Medulla oblongata (tissue), 1 donor: Measurements from ENCODE around the gene ASMTL.
A peak's percentile ranks its signal among the peaks of the same experiment; 100 is the strongest.
"Not testable (repeated sequence)": the region's sequence is repeated elsewhere in the genome, so short reads cannot be mapped to it uniquely, and the experiment has no call there.

Experiments
- DNase-seq: peaks from one replicate; pipeline ENCODE4 v3.0.0-alpha.2; 2015; ENCODE audit errors: extremely low spot score

The ASMTL gene

DNA sequence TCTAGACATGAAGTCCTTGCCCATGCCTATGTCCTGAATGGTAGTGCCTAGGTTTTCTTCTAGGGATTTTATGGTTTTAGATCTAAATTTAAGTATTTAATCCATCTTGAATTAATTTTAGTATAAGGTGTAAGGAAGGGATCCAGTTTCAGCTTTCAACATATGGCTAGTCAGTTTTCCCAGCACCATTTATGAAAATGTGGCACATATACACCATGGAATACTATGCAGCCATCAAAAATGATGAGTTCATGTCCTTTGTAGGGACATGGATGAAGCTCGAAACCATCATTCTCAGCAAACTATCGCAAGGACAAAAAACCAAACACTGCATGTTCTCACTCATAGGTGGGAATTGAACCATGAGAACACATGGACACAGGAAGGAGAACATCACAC is 29.8 kb upstream of the ASMTL start:
- DNase-seq: not testable (repeated sequence)

DNA sequence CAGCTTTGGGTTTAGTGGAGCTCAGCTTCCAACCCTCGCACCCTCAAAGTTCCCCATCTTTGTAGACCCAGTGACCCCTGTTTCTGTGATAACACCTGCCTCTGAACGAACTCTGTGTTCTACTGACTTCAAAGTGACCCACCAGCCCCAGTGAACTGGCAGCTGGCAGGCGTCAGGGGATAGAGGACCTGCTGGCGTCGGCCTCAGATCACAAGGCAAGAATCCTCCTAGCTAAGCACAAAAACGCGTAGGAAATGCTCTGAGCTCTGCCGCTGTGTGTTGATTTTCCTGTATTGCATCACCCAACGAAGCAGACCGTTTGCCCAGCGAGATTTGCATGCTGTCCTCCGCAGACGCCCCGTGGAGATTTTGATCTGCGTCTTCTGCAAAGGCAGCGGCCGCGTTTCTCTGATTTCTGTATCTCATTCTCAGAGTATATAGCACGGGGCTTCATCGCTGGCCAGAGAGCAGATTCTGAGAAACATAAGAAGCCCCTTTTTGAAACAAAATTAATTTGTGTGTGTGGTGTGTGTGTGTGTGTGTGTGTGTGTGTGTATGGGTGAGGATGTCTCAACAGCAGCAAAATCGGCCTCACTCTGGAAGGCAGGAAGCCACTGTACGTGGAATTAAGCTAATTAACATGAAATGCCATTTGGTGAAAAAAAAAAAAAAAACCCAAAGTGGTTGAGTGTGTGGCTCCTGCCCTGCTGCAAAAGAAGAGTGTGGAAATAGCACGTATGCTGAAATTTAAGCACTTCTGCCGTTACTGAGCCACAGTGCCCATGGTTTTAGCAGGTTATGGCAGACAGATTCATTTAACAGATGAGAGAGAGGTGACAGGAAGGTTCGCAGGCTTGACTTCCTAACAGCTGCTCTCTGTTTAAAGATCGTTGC is 29.2 kb upstream of the ASMTL start:
- DNase-seq: peak; percentile 85

GRCh38 chrX:1480082-1480785 is 27.5 kb upstream of the ASMTL start:
- DNase-seq: no peak

DNA sequence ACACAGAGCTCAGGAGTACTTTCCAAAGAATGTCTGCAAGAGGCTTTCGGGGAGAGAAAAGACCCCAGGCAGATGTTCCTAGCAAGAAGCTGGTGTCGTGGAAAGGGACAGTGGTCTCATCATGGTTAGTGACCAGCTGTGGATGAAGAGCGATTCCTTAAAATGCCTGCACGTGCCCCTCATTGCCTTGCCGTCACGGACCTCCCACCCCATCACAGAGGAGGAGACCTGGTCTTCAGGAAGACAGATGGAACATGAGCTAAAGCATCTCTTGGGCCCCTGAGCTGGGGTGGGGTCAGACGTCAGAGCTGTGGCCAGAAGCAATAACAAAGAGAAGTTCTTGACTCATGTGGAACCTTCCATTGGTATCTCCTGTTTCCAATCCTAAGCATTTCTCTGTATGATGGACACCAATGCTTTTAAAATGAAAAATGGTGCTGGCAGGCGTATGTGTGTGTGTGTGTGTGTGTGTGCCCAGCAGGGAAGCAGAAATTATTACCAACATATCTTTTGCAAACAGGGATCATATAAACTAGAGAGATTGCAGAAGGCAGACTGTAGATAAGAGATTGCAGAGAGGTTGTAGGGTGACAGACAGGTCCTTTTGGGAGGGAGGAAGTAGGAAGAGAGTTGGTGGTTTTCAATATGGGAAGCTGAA is 25.2 kb upstream of the ASMTL start:
- DNase-seq: no peak

DNA sequence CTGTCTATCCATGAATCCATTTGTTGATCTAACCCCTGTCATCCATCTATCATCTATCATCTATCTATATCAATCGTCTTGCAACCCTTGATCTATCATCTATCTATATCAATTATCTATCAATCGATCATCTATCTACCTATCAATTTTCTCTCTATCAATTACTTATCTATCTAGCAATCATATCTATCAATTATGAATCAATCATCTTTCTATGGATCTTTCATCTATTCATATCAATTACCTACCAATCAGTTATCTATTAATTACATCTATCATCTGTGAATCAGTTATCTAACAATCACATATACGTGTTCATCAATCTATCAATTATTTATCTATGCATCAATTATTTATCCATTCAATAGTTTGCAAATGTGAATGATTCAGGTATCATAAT is 24.5 kb upstream of the ASMTL start:
- no peak for DNase-seq

DNA sequence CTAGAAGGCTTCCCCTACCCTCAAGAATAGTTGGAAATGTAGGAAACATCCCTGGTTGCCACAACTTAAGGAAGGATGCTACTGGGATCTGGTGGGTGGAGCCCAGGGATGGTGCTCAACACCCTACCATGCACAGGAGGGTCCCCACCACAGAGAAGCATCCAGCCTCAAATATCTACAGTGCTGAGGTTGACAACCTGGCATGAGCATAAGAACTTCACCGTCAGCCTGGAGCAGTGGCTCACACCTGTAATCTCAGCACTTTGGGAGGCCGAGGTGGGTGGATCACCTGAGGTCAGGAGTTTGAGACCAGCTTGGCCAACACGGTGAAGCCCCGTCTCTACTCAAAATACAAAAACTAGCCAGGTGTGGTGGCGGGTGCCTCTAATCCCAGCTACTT is 24.0 kb upstream of the ASMTL start:
- no peak for DNase-seq

GRCh38 chrX:1475881-1476280 is 23.2 kb upstream of the ASMTL start:
- DNase-seq: no peak

DNA sequence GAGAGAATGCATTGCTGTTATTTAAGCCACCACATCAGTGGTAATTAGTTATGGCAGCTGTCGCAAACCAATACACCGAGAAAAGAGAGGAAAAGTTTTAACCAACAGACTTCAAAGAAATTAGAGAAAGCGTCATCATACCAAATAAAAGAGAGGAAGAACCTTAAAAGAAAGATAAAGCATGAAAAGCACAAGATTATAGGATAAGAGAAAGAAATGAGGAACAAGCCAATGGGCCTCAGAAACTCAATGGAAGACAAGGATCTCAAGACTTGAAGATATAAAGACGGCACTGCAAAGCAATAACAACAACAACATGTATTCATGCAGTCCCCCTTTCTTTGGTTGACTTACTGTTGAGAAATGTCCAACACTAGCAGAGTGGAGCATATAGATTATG is 22.8 kb upstream of the ASMTL start:
- DNase-seq: no peak

GRCh38 chrX:1474593-1474992 is 21.9 kb upstream of the ASMTL start:
- DNase-seq: not testable (repeated sequence)

GRCh38 chrX:1472975-1473374 is 20.3 kb upstream of the ASMTL start:
- DNase-seq: no peak

DNA sequence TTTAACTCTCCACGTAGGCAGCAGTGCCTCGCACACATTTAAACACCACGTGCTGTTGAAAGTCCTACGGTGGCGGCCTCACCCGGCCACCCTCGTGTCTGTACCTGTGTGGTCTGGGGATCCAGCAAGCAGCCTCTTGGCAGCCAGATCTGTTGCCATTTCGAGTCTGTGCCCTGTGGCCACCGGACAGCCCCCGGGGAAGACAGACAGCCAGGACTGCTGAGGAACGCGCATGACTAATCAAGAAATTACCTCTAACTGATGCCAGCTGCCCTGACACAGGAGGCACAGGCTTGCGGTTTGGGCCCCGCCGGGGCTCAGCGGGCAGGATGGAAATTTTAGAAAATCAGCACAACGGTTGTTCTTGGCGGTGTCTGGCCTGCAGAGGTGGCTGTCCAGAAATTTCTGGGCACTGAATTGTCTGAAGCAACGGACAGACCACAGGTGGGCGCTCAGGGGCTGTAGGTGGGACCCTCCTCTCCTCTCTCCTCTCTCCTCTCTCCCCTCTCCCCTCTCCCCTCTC is 15.6 kb upstream of the ASMTL start:
- DNase-seq: no peak

GRCh38 chrX:1466971-1467561 is 14.4 kb upstream of the ASMTL start:
- DNase-seq: peak; percentile 35

DNA sequence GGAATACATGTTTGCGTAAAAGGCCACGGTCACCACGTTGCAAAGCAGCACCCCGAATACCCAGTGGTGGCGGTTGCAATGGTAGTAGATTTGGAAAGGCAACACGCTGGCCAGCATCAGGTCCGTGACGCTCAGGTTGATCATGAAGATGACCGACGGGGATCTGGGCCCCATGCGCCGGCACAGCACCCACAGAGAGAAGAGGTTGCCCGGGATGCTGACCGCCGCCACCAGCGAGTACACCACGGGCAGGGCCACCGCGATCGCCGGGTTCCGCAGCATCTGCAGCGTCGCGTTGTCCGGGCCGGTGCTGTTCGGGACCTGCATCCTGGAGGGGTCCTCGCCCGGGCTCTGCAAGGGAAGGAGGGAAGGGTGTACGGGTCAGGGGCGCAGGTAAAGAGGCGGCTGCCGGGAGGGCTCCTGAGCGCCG is 13.5 kb upstream of the ASMTL start:
- DNase-seq: no peak

DNA sequence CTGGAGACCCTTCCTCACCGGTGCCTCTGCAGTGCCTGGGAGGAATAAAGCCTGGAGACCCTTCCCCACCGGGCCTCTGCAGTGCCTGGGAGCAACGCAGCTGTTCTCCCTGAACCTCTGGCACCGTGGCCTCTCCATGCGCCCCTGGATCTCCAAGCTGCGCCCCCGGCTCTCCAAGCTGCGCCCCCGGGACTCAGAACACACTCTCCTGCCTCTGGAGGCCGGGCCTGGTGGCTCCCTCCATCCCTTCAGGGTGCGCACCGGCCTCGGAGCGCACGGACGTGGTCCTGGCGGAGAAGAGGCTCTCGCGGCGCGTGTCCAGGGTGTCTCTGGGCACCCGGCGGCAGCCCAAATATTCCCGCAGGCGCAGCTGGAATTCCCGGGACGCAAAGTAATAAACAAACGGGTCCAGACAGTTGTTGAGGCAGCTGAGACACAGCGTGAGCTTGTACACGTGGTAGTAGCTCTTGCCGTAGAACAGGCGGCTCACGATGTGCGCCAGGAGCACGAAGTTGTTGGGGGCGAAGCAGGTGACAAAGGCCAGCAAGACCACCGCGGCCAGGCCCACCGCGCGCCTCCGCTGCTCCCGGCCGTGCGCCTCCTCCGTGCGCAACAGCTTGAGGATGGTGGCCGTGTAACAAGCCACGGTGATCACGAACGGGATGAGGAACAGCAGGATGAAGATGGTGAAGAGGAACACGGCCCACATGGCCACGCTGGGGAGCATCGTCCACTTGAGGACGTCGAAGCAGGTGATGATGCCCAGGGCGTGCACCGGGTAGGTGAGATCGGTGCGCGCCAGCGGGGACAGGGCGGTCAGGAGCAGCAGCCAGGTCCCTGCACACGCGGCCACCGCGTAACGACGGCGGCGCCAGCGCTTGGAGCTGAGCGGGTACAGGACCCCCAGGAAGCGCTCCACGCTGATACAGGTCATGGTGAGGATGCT is 12.8 kb upstream of the ASMTL start:
- DNase-seq: no peak

- DNase-seq: no peak
Observed at GRCh38 chrX:1464971-1465285, 12.2 kb upstream of the ASMTL start.

- no peak for DNase-seq
Observed at GRCh38 chrX:1464041-1464970, 11.6 kb upstream of the ASMTL start.

DNA sequence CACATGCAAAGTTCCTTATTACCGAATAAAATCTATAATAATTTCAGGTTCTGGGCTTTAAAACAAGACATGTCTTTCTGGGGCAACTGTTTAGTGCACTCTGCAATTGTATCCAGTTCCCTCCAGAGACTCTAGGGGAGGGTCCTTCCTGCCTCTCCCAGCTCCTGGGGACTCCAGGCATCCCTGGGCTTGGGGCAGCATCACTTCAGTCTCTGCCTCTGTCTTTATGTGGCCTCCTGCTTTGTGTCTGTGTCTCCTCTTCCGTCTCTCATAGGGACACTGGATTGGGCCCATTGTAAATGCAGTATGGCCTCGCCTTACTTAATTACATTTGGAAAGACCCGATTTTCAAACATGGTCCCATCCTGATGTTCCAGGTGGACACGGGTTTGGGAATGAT is 10.9 kb upstream of the ASMTL start:
- DNase-seq: no peak

GRCh38 chrX:1462596-1463251 is 10.0 kb upstream of the ASMTL start:
- DNase-seq: no peak

GRCh38 chrX:1462110-1462509 is 9.4 kb upstream of the ASMTL start:
- DNase-seq: no peak

DNA sequence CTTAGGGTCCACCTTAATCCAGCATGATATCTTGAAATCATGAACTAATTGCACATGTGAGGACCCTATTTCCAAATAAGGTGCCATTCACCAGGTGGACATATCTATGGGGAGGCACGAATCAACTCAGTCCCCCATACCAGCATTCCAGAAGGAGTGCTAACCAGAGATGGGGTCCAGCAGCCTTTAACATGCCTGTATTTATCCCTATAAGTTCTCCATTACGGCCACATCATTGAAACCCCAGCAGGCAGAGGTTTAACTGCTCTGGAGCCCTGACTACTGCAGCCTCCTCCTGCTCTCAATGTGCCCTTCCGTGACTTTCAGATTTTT is 3.2 kb upstream of the ASMTL start:
- DNase-seq: no peak
